ENCODE measurements around the gene PRKG1.
"Not testable (repeated sequence)": the region's sequence is repeated elsewhere in the genome, so short reads cannot be mapped to it uniquely, and the experiment has no call there.

Gene PRKG1

DNA sequence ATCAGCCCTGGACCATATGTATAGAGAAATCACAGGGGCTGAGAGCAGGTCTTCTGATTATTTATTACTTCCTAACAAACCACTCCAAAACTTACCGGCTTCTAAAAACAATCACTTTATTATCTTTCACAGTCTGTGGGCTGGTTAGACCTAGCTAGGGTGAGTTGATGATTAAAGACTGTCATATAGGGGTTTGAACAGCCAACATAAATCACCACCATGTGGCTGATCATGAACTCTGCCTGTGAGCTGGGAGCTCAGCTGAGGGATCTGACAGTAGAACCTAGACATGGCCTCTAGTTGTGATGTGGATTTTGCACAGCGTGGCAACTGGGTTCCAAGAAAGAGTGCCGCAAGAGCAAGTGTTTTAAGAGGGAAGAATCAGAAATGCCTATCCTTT, 319.8 kb downstream of the PRKG1 start:
- no peak for DNase-seq

DNA sequence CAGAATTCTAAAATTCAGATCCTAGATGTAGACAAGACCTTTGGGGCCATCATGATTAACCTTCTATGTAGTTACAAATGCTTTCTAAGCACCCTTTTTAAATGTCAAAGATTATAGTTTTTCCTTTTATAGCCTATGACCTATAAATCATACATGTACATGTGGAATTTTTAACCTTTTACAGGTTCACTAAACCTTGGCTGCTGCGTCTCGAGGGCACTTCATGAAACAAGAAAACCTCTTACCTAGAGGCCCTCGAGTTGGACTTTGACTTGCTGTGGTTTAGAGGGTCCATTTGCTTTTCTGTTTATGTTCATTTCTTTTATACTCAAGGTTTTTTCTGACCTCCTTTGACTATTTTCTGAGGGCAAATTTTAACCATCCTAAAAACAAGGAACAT, 323.0 kb downstream of the PRKG1 start:
- DNase-seq = no peak

DNA sequence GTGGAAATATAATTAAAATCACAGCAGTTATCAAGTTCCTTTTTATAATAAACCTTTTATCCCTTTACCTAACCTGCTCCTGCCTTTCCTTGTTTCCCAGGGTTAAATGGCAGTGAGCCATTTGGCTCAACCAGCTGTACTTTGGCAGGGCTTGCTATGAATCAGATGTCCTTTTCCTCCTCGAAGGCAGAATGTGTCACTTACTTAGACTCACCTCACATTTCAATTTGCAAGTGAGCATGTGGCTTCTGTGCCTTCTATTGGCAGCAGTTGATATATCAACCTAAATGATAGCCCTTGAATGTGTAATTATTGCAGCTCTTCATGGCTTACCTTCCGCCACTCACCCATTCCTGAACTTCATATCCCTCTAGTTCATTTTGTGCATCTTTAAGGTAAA, 323.4 kb downstream of the PRKG1 start:
- DNase-seq = no peak

DNA sequence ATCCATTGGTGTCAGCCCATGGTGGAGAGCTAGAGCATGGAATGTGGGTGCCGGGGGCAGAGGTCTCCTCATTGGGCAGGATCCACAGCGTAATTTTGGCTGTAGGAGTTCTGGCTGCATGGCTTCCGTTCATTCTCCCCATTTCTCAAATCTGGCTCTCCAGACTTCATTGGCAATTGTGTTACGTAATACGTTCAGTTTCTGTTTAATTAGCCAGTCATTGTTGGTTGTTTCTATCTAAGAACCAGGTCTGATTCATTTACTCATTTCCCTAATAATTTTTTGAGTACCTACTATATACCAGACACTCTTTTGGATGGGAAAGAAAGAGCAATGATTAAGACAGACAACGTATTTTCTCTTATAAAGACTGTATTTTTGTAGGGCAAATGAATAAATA, 325.6 kb downstream of the PRKG1 start:
- DNase-seq = no peak

DNA sequence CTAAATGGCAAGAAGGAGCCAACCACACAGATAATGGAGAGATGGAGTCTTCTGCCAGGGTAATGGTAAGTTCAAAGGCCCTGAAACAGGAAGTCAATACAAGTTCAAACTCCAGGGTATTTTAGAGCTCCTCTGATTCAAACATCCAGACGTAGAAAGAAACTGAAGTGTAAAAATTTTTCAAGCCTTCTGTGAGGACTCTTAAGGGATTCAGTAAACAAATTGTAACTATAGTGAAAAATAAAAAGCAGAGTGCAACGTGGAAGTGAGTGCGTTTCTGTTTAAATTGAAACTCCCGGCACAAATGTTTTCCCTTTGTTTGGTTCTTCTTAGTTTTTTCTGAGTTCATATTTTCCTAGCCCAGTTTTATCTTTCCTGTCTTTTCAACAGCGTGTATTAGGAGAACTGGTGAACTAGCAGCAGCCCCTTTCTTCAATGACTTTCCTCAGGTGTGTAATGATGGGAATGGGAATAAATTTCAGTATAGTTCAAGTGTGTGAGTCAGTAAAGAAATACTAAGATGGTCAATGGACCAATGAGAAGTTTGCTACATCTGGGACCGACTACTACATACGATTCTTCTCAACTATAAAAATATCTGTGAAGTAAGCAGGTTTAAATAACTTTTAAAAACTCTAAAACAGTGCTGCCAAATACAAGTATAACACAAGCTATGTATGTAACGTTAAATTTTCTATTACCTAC, 326.3 kb downstream of the PRKG1 start:
- DNase-seq = no peak

DNA sequence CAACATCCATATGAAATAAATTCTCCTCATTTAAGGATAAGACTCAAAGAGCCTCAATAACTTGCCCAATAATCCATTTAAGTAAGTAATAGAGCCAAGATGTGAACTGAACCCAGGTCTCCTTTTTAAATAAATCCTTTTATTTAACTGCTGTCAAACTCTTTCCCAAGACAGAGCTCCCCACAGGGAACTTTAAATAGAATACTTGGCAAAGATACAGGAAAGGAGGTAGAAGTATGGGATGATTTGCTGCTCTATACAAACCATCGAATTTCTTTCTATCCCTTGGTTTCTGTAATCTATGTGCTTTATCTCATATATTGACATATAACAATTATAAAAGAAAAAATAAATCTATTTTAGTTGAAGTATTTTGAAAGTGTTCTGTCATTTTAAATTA, 329.2 kb downstream of the PRKG1 start:
- DNase-seq = no peak

DNA sequence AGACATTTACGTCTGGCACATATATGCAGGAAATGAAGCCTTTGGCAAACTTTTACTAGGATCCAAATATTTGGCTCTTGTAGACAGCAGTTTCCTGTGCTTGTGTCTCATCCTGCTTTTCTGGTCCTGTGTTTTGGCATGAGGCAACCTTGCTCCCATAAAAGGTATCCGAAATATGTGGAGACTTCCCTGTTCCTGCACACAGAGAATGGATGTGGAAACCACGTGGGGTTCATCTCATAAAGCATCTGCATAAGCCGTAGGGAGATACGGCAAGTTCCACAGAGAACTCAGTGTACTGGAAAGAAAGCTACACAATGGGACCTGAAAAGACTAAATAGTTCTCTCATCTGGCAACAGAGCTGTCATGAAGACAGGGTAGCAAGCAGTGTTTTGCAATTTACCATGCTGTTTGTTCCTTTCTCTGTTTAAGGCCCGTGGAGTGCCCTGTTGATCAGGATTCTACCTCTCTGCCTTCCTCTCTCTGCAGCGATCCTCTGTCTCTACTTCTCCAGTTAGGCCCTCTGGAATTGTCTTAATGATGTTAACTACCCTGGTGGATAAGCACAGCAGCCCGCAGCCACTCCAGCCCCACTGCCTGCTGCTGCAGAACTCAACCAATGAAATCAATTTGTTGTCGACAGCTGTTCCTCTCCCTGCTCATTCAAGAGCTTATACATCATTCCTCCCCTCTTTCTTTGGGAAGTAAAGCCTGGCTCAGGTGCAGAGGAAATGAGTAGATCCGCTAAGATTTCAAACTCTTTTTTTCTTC, 331.5 kb downstream of the PRKG1 start:
- DNase-seq = no peak

DNA sequence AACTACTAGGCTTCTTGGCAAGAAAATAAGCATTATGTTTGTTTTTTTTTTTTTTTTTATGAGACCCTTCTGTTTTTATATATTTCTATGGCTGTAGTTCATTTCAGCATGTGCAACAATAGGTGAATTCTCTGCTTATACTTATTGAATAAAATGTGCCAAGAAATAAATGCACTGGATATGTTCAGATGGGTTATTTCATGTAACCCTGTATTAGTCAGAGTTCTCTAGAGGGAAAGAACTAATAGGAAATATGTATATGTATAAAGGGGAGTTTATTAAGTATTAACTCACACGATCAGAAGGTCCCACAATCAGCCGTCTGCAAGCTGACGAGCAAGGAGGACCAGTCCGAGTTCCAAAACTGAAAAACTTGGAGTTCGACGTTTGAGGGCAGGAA, 332.3 kb downstream of the PRKG1 start:
- no peak for DNase-seq

DNA sequence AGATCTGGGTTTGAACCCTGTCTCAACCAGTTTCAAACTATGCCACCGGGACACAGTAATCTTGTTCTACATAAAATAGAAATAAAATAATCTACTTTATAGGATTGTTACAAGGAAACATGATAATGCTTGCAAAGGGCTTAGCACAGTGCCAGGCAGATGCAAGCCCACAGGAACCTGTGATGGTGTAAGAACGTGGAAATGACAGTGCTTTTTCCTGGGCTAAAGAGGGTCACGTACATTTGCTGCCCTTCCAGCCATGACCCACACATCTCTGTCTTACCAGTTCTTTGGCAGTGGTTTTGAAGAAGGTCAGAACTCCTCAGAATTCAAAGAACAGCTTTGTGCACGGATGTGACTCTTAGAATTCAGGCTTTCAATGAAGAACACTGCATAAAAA, 342.2 kb downstream of the PRKG1 start:
- DNase-seq = no peak

DNA sequence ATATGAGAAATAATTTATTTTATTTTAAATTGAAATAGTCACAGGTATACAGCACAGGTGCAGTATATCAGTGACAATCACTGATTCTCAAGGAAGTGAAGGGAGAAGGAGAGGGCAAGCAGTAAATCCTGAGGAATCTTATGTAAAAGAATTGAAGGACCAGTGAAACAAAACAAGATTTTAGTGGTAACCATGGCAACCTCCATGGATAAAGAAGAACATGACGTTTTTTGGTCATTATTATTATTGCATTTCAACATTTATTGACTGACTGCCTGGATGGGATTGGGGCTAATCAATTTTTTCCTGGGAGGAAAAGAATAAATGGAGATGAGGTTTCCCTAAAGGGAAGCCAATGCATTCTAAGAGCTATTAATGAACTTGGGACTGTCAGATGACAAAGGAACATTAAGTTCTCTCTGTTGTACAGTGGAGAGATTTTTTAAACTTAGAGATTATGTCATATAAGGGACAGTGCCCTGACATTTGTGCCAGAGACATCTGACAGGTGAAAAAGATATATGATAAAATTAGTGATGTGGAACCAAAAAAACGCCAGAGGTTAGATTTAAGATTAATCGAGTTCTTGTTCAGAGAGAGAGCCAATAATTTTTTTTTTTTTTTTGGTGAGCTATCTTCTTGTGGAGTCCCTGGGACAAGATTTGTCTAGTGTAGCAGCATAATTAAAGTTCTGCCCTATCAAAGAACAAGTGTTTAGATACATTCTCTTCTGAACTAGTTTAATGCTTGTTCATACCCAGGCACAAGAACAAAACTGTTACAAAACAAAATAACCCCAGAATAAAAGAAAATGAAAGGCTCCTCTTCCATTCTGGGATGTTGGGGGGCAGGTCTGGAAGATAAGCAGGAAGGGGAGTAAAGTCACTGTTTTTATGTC, 345.2 kb downstream of the PRKG1 start:
- DNase-seq = no peak

DNA sequence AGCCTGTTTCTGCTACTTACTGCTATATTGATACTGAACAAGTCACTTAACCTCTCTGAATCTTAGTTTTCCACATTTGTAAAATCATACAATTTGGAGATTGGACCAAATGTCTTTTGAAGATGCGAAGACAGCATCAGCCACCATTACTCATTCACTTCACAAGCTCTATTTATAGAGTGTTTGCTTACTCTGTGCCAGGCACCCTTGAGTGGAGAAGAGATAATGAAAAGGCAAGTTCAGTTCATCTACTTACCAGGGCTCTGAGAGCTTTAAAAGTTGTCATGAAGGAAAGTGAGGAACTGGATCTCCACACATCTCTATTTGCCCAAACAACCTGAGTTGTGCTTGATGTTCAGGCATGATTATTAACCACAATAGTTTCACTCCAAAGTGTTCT, 347.6 kb downstream of the PRKG1 start:
- DNase-seq = no peak

DNA sequence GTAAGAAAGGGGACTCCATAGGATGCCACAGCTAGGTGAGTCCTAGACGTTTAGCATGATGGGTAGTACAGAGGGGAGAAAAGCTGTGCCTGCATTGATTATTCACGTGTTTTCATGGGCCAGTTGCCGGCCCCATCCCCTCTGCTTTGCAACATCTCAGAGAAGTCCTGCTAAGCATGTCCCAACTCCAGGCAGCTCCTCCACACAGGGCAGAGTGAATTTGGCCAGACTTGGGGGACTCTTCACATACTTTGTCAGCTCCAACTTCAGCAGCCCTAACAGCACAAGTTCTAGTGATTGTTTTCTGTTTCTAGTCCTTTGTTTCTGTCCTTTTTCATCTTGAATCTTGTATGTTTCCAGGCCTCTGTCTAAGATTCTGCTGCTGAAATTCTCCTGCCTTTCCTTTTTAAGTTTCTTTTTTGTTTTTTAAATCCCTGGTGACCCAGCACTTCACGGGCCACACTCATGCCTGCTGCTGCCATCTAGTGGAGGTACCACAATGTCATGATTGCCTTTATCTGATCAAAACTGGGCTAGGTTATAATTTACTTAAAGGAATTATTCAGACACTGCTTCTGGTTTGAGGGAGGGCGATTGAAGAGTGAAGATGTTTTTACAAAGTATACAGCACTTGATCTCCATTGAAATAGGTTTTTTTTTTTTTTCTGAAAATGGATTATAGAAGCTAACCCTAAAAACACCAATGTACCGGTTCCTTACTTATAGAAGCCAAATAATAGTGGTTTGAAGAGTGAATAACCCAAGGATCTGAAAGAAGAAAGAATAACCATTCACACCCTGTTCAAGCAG, 348.2 kb downstream of the PRKG1 start:
- no peak for DNase-seq

DNA sequence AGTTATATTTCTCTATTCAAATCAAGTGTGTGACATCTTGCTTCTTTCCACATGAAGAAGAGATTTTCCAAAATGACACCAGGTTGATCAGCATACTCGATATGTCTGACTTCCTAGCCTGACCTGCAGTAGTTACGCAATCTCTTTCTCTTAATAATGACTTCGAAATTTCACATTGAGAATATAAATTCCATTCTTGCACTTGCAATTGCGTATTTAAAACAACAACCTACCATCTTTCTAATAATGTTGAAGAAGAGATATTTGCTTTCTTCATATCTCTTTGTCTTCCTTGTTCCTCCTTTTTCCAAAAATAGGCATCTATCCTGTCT, 348.8 kb downstream of the PRKG1 start:
- no peak for DNase-seq

DNA sequence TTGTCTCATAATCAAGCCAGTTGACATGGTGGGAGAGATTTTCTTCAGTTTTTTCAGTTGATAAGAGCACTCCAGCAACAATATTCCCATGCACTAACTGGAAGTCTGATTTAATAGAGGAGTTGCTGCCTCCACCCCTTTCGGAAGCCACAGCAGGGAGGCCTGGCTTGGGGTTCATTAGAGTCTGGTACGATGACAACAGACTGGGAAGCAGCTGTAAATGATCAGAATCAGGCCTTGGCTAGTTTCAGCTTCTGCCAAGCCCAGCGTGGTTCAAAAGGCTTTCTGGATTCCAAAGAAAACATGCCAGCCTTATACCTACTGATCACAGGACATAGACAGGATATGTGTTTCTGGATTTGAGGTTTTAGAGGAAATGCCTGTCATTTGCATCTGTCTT, 351.1 kb downstream of the PRKG1 start:
- DNase-seq = no peak

DNA sequence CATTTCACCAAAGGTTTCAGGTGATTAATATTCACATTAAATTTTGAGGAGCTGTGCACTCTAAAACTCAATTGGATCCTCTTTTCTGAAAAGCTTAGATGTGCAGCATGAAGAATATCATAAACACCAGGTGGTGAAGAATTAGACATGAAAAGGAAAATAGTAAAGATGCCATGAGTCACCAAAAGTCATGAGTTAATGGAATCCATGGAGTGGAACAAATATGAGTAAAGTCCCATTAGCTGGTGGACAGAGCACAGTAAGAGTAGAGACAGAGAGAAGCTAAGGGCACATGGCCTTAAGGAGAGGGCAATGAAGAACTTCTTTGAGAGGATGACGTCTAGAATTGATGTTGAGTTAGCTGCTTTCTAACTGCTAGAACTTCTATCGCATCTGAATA, 353.5 kb downstream of the PRKG1 start:
- no peak for DNase-seq

DNA sequence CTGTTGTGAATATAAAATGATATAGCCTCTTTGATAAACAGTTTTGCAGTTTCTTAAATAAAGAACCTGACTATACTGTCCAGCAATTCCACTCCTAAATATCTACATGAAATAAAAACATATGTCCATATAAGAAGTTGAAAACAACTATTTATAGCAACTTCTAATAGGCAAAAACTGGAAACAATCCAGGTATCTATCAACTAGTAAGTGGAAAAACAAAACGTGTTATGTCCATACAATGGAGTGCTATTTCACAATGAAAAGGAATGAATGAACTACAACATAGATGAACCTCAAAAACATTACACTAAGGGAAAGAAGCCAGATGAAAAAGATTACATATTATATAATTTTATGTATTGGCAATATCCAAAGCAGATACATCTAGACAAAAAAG, 356.2 kb downstream of the PRKG1 start:
- DNase-seq = no peak

DNA sequence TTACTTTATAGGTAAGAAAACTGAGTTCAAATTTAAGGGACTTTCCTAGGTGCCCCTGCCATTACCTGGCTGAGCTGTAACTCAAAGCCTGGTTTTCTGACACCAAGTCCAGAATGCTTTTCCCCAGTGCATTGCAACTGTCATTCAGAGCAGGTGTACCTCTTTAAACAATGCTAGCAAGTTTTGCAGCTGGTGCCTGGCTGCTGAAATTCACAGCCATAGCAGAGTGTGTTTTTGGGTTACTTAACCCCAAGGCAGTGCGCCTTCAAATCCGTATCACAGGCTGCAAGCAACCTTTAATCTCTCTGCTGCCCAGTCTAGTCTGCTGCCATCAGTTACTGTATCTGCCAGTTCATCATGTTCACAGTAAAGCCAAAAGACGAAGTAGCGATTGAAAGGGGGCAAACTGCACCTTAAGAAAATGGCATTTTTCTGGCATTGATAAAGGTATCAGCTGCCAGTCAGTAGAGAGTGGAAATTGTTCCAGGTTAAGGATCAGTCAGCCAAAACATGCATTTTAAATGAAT, 359.7 kb downstream of the PRKG1 start:
- DNase-seq = no peak

DNA sequence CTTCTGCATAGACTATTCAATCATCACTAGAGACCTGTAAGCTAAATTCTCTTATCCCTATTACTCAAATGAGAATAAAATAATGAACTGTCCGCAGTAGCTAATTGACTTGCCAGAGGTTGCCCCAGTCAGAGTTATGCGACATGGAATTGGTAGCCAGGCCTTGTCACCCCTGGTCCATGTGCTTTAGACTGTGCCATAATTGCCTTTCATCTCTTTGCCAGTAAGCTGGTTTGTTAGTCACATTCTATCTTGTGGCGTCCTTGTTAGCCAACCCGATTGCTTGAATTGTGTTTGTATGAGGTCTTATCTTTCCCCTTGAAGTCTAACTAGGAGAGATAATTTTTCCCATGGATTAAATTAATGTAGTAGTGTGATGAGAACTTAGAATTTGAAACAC, 362.5 kb downstream of the PRKG1 start:
- DNase-seq = no peak

DNA sequence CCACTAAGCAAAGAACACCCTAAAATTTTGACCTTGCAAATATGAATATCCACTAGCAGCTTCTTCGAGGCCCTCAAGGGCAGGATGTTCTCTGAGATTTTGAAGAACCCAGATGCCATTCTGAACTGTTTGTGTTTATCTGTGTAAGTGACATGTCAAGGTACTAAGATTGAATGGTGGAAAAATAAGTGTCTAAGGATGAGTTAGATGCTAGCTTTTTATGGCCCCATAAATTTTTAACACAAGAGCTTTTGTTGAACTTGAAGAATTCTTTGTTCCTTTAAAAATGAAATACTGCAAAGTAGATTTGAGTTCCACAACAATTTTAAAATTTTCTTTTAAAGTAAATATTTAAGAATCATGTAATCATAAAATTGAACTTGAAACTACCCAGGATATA, 365.4 kb downstream of the PRKG1 start:
- DNase-seq = no peak

DNA sequence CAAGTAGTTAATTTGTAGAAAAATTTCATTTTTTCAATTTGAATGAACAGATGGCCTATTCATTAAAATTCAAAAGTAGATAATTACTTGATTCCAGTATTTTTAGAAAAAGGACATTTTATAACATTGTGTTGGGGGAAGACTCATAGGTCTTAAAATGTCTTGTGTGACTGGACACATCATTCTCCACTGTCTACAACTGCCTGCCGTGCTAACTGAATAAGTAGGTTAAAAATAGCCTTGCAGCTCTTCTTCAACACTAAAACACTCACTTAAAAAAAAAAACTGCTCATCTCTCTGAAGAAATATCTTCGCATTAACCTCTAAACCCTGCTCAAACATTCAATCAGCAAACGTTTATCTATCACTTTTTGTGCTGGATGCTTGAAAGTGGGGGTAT, 371.3 kb downstream of the PRKG1 start:
- no peak for DNase-seq

DNA sequence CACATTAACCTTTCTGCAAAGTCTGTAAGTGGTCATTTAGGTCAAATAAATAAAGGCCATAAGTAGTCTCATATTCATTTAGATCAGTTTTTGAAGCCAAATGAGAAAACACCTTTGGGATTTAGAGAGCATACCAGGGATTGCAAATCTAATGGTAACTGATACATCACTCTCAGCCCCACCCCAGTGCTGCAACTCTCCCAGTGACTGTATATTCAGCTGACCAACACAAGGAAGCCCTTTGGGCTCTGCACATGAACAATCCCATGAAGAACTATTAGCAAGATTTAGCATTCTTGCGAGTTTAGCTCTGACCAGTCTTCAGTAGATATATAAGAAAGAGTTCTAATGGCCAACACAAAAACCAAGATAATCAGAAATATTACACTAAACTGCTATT, 372.8 kb downstream of the PRKG1 start:
- DNase-seq = no peak

DNA sequence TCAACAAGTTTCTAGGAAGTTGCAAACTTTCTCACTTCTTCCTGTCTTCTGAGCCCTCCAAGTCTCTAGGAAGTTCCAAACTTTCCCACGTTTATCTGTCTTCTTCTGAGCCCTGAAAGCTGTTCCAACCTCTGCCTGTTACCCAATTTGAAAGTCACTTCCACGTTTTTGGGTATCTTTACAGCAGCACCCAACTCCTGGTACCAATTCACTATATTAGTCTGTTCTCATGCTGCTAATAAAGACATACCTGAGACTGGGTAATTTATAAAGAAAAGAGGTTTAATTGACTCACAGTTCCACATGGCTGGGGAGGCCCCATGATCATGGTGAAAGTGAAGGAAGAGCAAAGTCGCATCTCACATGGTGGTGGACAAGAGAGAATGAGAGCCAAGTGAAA, 381.5 kb downstream of the PRKG1 start:
- DNase-seq = not testable (repeated sequence)

DNA sequence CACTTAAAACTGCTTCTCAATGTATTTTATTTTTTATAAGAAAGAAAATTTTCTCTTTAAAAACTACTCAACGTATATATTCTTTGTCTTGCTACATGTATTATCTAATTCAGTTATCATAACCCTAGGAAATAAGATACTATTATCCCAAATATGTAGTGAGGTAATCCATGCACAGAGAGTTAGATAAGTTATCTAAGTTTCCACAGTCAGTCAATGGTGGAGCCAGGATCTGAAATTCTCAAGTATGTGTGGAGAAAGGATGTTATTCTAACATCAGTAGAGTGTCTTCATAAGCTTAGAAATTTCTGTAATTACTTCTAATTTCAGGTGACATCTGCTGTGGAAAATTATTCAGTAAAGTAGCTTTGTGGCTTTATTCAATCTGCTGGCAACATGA, 385.2 kb downstream of the PRKG1 start:
- DNase-seq = no peak
